ENCODE results near the gene ALDH1L1. TPM values are rescaled to one million over a fixed set of nuclear protein-coding genes. Genes with fewer than 3 reads are reported as not detected.

Gene ALDH1L1
- total and polyA plus RNA-seq, 8 donors: 0.39 to 1.8 (median 0.51) TPM

DNA sequence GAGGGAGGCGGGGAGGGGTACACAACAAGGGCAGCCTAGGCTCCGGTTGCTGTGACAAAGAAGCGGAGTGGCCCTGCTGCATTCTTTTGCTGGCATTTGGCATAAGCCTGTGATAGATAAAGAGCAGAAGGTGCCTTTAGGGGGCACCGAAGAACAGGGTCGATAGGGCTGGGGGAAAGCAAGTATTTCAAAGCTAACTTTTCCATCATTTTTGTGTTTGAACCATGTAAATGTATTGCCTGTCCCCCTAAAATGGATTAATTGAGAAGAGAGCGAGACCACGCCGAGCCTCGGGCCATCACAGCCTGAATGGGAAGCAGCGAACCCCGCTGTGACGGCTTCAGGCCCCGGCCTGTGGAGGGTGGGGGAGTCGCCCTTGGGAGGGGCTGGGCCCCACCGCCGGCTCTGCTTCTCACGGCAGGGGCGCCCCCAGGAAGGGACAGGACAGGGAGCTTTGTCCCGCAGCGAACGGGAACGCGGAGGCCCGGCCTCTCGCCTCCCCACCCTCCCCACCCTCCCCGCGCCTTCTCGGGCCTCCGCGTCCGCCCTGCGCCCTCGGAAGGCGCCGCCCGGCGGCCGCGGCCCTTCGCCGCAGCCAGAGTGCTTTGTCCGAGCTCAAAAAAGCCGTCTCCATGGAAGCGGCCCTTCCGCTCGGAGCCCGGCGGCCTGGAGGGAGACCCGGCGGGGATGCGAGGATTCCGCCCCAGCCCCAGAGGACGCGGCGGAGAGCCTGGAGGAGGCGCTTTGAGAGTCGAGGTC, 32.4 kb upstream of the ALDH1L1 start:
- TF ChIP-seq, protein P1, sequence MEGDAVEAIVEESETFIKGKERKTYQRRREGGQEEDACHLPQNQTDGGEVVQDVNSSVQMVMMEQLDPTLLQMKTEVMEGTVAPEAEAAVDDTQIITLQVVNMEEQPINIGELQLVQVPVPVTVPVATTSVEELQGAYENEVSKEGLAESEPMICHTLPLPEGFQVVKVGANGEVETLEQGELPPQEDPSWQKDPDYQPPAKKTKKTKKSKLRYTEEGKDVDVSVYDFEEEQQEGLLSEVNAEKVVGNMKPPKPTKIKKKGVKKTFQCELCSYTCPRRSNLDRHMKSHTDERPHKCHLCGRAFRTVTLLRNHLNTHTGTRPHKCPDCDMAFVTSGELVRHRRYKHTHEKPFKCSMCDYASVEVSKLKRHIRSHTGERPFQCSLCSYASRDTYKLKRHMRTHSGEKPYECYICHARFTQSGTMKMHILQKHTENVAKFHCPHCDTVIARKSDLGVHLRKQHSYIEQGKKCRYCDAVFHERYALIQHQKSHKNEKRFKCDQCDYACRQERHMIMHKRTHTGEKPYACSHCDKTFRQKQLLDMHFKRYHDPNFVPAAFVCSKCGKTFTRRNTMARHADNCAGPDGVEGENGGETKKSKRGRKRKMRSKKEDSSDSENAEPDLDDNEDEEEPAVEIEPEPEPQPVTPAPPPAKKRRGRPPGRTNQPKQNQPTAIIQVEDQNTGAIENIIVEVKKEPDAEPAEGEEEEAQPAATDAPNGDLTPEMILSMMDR (IDR thresholded peaks at IDR 0.05): peak in 1 of 2 donors; percentile 29
- intact Hi-C loops (cut with DNase I): no loop called here
- peak; percentile 88 for ATAC-seq
- Histone ChIP-seq H3K27me3 (peaks cover 22 to 69% of the 10 kb centered on the region in 2 donors), H3K9me3 (no peaks in the 10 kb centered on the region), H3K27ac (peak overlapping the region; percentile 1 to 34), H3K4me3 (peak overlapping the region; percentile 28 to 31), H3K36me3 (no peaks in the 10 kb centered on the region), H3K4me1 (peaks cover 3 to 8% of the 10 kb centered on the region in 2 donors)
- peak in 2 of 4 donors; percentile 76 to 80 for DNase-seq

DNA sequence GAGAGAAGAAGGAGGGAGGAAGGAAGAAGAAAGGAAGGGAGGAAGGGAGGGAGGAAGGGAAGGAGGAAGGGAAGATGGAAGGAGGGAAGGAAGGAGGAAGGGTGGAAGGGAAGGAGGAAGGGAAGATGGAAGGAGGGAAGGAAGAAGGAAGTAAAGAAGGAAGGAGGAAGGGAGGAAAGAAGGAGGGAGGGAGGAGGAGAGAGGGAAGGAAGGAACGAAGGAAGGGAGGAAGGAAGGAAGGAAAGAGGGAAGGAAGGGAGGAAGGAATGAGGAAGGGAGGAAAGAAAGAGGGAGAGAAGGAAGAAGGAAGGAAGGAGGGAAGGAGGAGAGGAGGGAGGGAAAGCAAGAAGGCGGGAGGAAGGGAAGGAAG, 31.8 kb upstream of the ALDH1L1 start:
- Histone ChIP-seq H3K9me3 (no peaks in the 10 kb centered on the region), H3K4me1 (peaks cover 3 to 8% of the 10 kb centered on the region in 2 donors), H3K4me3 (no peak overlapping the region), H3K36me3 (no peaks in the 10 kb centered on the region), H3K27ac (no peak overlapping the region), H3K27me3 (peaks cover 22 to 69% of the 10 kb centered on the region in 2 donors)
- TF ChIP-seq, protein P1 (IDR thresholded peaks at IDR 0.05): no peak
- ATAC-seq (no peak), DNase-seq (no peak)
- intact Hi-C loops (cut with DNase I): no loop called here

DNA sequence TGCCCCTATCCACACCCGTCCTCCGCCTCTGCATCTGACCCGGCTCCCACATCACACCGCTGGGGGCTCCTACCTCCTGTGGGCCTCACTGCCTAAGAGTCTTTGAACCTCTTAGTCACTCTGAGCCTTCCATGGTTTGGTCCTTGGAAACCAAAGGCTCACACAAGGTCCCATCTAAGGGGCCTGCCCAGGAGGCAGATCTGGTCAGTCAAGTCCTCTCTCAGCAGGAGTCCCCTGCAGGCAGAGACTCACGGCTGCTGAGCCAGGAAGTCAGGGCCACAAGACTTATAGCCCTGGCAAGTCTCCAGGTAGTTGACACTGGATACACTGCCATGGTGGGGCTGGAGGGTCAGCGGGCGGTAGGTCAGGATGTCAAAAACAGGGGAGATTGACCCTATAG, 31.2 kb upstream of the ALDH1L1 start:
- TF ChIP-seq, protein P1 (IDR thresholded peaks at IDR 0.05): no peak
- Histone ChIP-seq H3K9me3 (no peaks in the 10 kb centered on the region), H3K4me3 (no peak overlapping the region), H3K27ac (no peak overlapping the region), H3K4me1 (peaks cover 3 to 8% of the 10 kb centered on the region in 2 donors), H3K36me3 (no peaks in the 10 kb centered on the region), H3K27me3 (peaks cover 19 to 63% of the 10 kb centered on the region in 2 donors)
- intact Hi-C loops (cut with DNase I): no loop called here
- DNase-seq: no peak
- no peak for ATAC-seq

DNA sequence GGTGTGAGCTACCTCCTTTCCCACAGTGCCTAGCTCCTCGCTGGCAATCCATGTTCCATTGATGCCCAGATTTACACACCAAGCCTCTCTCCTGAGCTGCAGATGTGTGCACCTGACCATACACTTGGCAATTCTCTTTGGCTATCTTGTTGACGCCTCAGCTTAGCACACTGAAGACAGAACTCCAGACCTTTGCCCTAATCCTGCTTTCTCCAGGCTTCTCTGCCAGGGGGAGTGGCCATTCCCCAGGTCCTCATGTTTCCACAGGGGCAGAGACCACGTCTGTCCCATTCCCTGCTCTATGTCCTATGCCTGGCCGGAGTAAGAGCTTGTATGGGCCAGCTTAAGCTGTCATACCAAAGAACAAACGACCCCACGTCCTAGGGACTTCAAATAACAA, 30.2 kb upstream of the ALDH1L1 start:
- ATAC-seq (no peak), DNase-seq (no peak)
- no peak overlapping the region for H3K27ac ChIP-seq
- intact Hi-C loops (cut with DNase I): no loop called here
- H3K4me1 ChIP-seq: peaks cover 3 to 8% of the 10 kb centered on the region in 2 donors
- H3K9me3 ChIP-seq: no peaks in the 10 kb centered on the region
- no peak overlapping the region for H3K4me3 ChIP-seq
- no peaks in the 10 kb centered on the region for H3K36me3 ChIP-seq
- TF ChIP-seq, protein P1 (IDR thresholded peaks at IDR 0.05): no peak
- peaks cover 19 to 53% of the 10 kb centered on the region in 2 donors for H3K27me3 ChIP-seq

DNA sequence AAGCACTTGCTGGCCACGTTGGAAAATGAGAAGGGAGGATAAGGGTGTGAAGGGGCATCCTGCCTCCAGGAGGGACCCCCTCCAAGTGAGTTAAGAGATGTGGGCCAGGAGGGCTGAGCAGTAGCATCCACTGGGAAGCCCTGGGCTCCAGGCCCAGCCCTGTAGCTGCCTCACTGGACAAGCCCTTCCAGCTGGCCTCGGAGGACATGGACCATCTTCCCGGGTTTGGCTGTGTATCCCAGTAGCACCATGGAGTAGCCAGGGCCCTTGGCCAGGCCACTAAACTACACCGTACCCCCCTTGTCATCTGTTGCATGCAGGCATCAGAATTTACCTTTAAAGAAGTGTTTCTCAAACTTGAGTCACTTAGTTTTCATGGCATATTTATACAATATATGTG, 29.4 kb upstream of the ALDH1L1 start:
- H3K4me1 ChIP-seq: peaks cover 3 to 8% of the 10 kb centered on the region in 2 donors
- no peaks in the 10 kb centered on the region for H3K9me3 ChIP-seq
- H3K27me3 ChIP-seq: peaks cover 15 to 45% of the 10 kb centered on the region in 2 donors
- intact Hi-C loops (cut with DNase I): no loop called here
- H3K27ac ChIP-seq: no peak overlapping the region
- ATAC-seq (no peak), DNase-seq (no peak)
- H3K36me3 ChIP-seq: no peaks in the 10 kb centered on the region
- TF ChIP-seq, protein P1 (IDR thresholded peaks at IDR 0.05): no peak
- no peak overlapping the region for H3K4me3 ChIP-seq
